ENCODE results near the gene FILIP1L.

Gene FILIP1L

DNA sequence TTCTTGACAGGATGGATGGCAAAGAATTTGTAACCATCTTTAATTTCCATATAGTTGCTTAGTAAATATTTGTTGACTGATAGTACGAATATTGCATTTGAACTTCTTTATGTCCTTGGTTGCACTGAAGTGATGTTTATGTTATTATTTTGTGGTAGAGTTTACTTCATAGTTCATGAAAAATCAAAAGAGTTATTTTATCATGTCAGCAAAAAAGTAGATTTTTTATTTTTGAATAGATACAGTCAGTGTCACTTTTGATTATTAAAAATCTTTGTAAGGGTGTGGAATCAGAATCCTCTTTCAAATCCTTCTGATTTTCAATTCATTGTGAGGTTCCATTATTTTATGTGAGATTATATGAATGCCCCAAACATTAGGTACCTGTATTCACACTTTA, 35.0 kb downstream of the FILIP1L start:
- DNase-seq = no peak
- TF ChIP-seq, protein P1, sequence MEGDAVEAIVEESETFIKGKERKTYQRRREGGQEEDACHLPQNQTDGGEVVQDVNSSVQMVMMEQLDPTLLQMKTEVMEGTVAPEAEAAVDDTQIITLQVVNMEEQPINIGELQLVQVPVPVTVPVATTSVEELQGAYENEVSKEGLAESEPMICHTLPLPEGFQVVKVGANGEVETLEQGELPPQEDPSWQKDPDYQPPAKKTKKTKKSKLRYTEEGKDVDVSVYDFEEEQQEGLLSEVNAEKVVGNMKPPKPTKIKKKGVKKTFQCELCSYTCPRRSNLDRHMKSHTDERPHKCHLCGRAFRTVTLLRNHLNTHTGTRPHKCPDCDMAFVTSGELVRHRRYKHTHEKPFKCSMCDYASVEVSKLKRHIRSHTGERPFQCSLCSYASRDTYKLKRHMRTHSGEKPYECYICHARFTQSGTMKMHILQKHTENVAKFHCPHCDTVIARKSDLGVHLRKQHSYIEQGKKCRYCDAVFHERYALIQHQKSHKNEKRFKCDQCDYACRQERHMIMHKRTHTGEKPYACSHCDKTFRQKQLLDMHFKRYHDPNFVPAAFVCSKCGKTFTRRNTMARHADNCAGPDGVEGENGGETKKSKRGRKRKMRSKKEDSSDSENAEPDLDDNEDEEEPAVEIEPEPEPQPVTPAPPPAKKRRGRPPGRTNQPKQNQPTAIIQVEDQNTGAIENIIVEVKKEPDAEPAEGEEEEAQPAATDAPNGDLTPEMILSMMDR (IDR thresholded peaks at IDR 0.05; ENCODE audit: low read length) = no peak
- TF ChIP-seq EZH2phosphoT487 (IDR thresholded peaks at IDR 0.05; ENCODE audit: low read length) (no peak), EZH2 (optimal IDR thresholded peaks at IDR 0.05; ENCODE audit: low read depth, low read length) (no peak)
- Histone ChIP-seq H3K27ac (ENCODE audit: low read length) (no peak overlapping the region), H3K79me2 (ENCODE audit: low read length) (no peaks in the 10 kb centered on the region), H3K9me2 (replicated peaks; ENCODE audit: insufficient read depth, low read length) (no peaks in the 10 kb centered on the region), H2AFZ (ENCODE audit: low read length) (no peak overlapping the region), H3F3A (ENCODE audit: insufficient read depth, low read length) (no peaks in the 10 kb centered on the region), H3K27me3 (replicated peaks; ENCODE audit: insufficient read depth, low read length) (no peaks in the 10 kb centered on the region), H4K20me1 (ENCODE audit: insufficient read depth, low read length) (no peaks in the 10 kb centered on the region), H3K9ac (ENCODE audit: low read length) (no peak overlapping the region), H3K9me3 (replicated peaks; ENCODE audit: insufficient read depth, low read length) (no peaks in the 10 kb centered on the region), H3K4me3 (ENCODE audit: low read length) (no peak overlapping the region), H3K36me3 (replicated peaks; ENCODE audit: insufficient read depth, low read length) (no peaks in the 10 kb centered on the region), H3K4me1 (ENCODE audit: low read length) (peaks cover under 1% of the 10 kb centered on the region; the same call in 1 of the 2 replicates), H3K4me2 (ENCODE audit: low read depth, low read length) (no peak overlapping the region)

DNA sequence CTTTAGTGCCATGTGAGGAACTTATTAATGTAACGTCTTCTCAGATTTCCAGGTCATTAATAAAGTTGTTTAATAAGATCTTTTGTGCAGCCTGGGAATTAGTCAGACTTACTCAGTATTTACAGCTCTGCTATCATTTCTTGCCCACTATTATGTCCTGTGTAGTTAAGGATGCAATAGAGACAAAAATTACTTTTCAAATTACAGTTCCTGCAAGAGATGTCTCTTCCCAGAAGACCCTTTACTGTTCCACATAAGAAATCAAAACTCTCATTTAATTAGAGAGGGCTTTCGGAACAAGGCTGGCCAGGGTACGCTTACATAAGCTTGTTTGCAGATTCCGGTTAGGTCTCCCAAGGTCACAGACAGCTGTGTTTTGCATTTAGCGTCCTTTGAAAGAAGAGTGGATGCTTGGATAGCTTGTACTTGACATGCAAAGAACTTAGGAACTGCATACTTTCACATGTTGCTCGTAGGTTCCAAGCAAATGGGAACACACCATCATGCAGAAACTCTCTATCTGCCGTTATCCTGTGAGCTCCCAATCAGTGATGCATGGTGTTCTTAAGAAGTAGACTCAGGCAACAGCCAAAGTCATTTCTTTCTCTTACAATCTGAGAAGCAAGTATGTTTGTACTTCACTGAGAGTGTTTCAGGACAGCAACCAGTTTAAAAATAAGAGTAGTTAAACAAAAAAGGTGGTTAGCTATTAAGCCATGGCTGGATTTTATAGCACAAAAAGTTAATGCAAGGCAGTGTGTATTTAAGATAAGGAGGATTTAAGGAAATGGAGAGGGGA, 37.4 kb downstream of the FILIP1L start:
- H2AFZ ChIP-seq (ENCODE audit: low read length) = no peak overlapping the region
- no peak overlapping the region for H3K4me2 ChIP-seq (ENCODE audit: low read depth, low read length)
- no peaks in the 10 kb centered on the region for H3K36me3 ChIP-seq (replicated peaks; ENCODE audit: insufficient read depth, low read length)
- H3K79me2 ChIP-seq (ENCODE audit: low read length) = no peaks in the 10 kb centered on the region
- no peak for DNase-seq
- H3K4me3 ChIP-seq (ENCODE audit: low read length) = no peak overlapping the region
- no peaks in the 10 kb centered on the region for H3K27me3 ChIP-seq (replicated peaks; ENCODE audit: insufficient read depth, low read length)
- peaks cover 16% of the 10 kb centered on the region for H3K4me1 ChIP-seq (ENCODE audit: low read length)
- TF ChIP-seq, protein P1 (IDR thresholded peaks at IDR 0.05; ENCODE audit: low read length) = no peak
- TF ChIP-seq EZH2phosphoT487 (IDR thresholded peaks at IDR 0.05; ENCODE audit: low read length) (no peak), EZH2 (optimal IDR thresholded peaks at IDR 0.05; ENCODE audit: low read depth, low read length) (no peak)
- no peaks in the 10 kb centered on the region for H3K9me2 ChIP-seq (replicated peaks; ENCODE audit: insufficient read depth, low read length)
- no peaks in the 10 kb centered on the region for H4K20me1 ChIP-seq (ENCODE audit: insufficient read depth, low read length)
- H3K27ac ChIP-seq (ENCODE audit: low read length) = no peak overlapping the region
- H3K9ac ChIP-seq (ENCODE audit: low read length) = no peak overlapping the region
- no peaks in the 10 kb centered on the region for H3K9me3 ChIP-seq (replicated peaks; ENCODE audit: insufficient read depth, low read length)
- no peaks in the 10 kb centered on the region for H3F3A ChIP-seq (ENCODE audit: insufficient read depth, low read length)

DNA sequence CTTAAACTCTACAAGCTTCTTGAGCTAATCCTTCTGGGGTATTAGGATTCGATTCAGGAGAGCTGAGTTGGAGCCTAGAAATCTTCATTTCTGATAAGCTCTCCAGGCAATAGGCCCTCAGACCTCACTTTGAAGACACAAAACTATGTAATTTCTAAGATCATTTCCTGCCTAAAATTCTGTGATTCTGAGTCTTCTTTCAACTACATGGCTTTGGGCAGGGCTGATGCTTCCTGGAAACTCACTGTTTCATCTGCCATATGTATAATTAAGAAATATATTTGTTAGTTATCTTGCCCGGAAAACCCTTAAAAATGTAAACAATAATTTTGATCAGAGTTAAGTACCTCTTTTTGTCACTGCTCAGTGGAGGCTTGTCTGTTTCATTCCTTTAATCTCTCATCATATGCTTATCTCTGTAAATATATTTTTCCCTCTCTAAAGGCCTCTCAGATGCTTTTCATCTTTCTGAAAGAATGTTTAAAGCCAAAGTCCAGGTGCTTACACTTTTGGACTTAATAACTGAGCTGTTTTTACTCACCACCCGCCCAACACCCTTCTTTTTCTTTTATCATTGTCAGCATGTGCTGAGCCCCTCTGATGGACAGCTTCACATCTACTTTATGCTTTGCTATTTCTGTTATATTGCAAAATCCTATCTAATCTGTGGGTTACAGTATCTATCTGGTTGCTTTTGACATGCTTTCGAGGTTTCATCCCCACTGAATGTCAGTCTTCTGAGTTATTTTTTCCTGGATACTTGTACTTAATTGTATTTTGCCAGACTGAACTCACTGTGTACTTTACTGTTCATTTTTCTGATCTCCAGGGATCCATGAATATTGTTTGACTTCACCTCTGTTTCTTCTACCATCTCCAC, 38.2 kb downstream of the FILIP1L start:
- Histone ChIP-seq H3K9ac (ENCODE audit: low read length) (no peak overlapping the region), H3K4me3 (ENCODE audit: low read length) (no peak overlapping the region), H3K4me1 (ENCODE audit: low read length) (peaks cover 16% of the 10 kb centered on the region), H3K36me3 (replicated peaks; ENCODE audit: insufficient read depth, low read length) (no peaks in the 10 kb centered on the region), H4K20me1 (ENCODE audit: insufficient read depth, low read length) (no peaks in the 10 kb centered on the region), H3F3A (ENCODE audit: insufficient read depth, low read length) (no peaks in the 10 kb centered on the region), H3K27me3 (replicated peaks; ENCODE audit: insufficient read depth, low read length) (no peaks in the 10 kb centered on the region), H3K9me2 (replicated peaks; ENCODE audit: insufficient read depth, low read length) (no peaks in the 10 kb centered on the region), H3K27ac (ENCODE audit: low read length) (no peak overlapping the region), H3K9me3 (replicated peaks; ENCODE audit: insufficient read depth, low read length) (no peaks in the 10 kb centered on the region), H3K4me2 (ENCODE audit: low read depth, low read length) (no peak overlapping the region), H3K79me2 (ENCODE audit: low read length) (no peaks in the 10 kb centered on the region), H2AFZ (ENCODE audit: low read length) (no peak overlapping the region)
- TF ChIP-seq EZH2 (optimal IDR thresholded peaks at IDR 0.05; ENCODE audit: low read depth, low read length) = no peak
- TF ChIP-seq, protein P1 (IDR thresholded peaks at IDR 0.05; ENCODE audit: low read length) = no peak
- no peak for TF ChIP-seq EZH2phosphoT487 (IDR thresholded peaks at IDR 0.05; ENCODE audit: low read length)
- DNase-seq = no peak

Data from MM.1S (cell line).